Calu3 (cell line): ENCODE measurements around the gene IRF2. TPM values are rescaled to one million over a fixed set of nuclear protein-coding genes. Genes with fewer than 3 reads are reported as not detected.

Source experiments
- BruUV-seq: library from RNA; stranded (reverse); fragments of 400-500 nt; replicated peaks from 2 replicates; lab custom pipeline; 2021; lab: Mats Ljungman, UMichigan
- CTCF ChIA-PET: fragments of 300-600 bp; sonication (Branson Sonifier 250); formaldehyde crosslinking; loops from one replicate; lab custom pipeline; 2022; ENCODE audit warnings: antibody characterized with exemption; lab: Charles Lee
- DNase-seq: peaks from one replicate; pipeline ENCODE4 v3.0.0; 2022
- H3K27ac Mint-ChIP-seq: one replicate; pipeline ENCODE4 v1.8.0; 2022; ENCODE audit warnings: mixed read lengths; ENCODE audit not compliant: unreplicated experiment
- H3K27me3 Mint-ChIP-seq: one replicate; pipeline ENCODE4 v1.8.0; 2022; ENCODE audit warnings: mixed read lengths; ENCODE audit not compliant: unreplicated experiment
- H3K36me3 Mint-ChIP-seq: one replicate; pipeline ENCODE4 v1.8.0; 2022; ENCODE audit warnings: mild to moderate bottlenecking, moderate library complexity, mixed read lengths; ENCODE audit not compliant: insufficient read depth, unreplicated experiment
- H3K4me1 Mint-ChIP-seq: one replicate; pipeline ENCODE4 v1.8.0; 2022; ENCODE audit warnings: mild to moderate bottlenecking, low read depth, mixed read lengths; ENCODE audit not compliant: unreplicated experiment
- H3K4me3 Mint-ChIP-seq: one replicate; pipeline ENCODE4 v1.8.0; 2022; ENCODE audit warnings: mild to moderate bottlenecking, low read depth, moderate library complexity, mixed read lengths; ENCODE audit not compliant: unreplicated experiment
- H3K9me3 Mint-ChIP-seq: one replicate; pipeline ENCODE4 v1.8.0; 2022; ENCODE audit warnings: low read depth, mixed read lengths; ENCODE audit not compliant: unreplicated experiment
- intact Hi-C: fragments of 100-400 bp; cut with micrococcal nuclease; formaldehyde crosslinking; loops from one replicate; pipeline ENCODE4 v1.10.0; 2022; ENCODE audit not compliant: unreplicated experiment
- total RNA-seq: library from RNA; stranded (reverse); gene quantifications from 2 replicates; pipeline ENCODE4 v1.2.3, GENCODE V29; 2022
- TF ChIP-seq, protein P1 (sequence below): fragments of 200-600 bp; IDR thresholded peaks from one replicate; pipeline ENCODE4 v1.8.0; 2022; ENCODE audit warnings: antibody characterized with exemption; ENCODE audit not compliant: unreplicated experiment

The IRF2 gene
- total RNA-seq, 1 experiment from 2014 or later: 27.3 TPM

- no peak for DNase-seq
- TF ChIP-seq, protein P1, sequence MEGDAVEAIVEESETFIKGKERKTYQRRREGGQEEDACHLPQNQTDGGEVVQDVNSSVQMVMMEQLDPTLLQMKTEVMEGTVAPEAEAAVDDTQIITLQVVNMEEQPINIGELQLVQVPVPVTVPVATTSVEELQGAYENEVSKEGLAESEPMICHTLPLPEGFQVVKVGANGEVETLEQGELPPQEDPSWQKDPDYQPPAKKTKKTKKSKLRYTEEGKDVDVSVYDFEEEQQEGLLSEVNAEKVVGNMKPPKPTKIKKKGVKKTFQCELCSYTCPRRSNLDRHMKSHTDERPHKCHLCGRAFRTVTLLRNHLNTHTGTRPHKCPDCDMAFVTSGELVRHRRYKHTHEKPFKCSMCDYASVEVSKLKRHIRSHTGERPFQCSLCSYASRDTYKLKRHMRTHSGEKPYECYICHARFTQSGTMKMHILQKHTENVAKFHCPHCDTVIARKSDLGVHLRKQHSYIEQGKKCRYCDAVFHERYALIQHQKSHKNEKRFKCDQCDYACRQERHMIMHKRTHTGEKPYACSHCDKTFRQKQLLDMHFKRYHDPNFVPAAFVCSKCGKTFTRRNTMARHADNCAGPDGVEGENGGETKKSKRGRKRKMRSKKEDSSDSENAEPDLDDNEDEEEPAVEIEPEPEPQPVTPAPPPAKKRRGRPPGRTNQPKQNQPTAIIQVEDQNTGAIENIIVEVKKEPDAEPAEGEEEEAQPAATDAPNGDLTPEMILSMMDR: no peak
- H3K4me3 Mint-ChIP-seq: no peak overlapping the region
- CTCF ChIA-PET: no interaction called here
- no peak overlapping the region for H3K27ac Mint-ChIP-seq
- no peaks in the 10 kb centered on the region for H3K9me3 Mint-ChIP-seq
- intact Hi-C loops: no loop called here
- H3K4me1 Mint-ChIP-seq: no peaks in the 10 kb centered on the region
- peaks cover 18% of the 10 kb centered on the region for H3K36me3 Mint-ChIP-seq
- no TSS peak for BruUV-seq
- H3K27me3 Mint-ChIP-seq: no peaks in the 10 kb centered on the region
These were observed 78.4 kb downstream of the IRF2 start for GRCh38 chr4:184395971-184396391.

- Mint-ChIP-seq H3K4me1 (no peaks in the 10 kb centered on the region), H3K4me3 (no peak overlapping the region), H3K9me3 (no peaks in the 10 kb centered on the region), H3K27me3 (no peaks in the 10 kb centered on the region), H3K36me3 (peaks cover 18% of the 10 kb centered on the region), H3K27ac (no peak overlapping the region)
- intact Hi-C loops: no loop called here
- CTCF ChIA-PET: no interaction called here
- TF ChIP-seq, protein P1: no peak
- no peak for DNase-seq
- BruUV-seq: no TSS peak
These were observed 78.9 kb downstream of the IRF2 start for GRCh38 chr4:184395451-184395917.

GRCh38 chr4:184392748-184393559, 81.4 kb downstream of the IRF2 start:
- Mint-ChIP-seq H3K4me1 (no peaks in the 10 kb centered on the region), H3K27me3 (no peaks in the 10 kb centered on the region), H3K36me3 (peaks cover 34% of the 10 kb centered on the region), H3K27ac (no peak overlapping the region), H3K4me3 (no peak overlapping the region), H3K9me3 (no peaks in the 10 kb centered on the region)
- TF ChIP-seq, protein P1: no peak
- no TSS peak for BruUV-seq
- CTCF ChIA-PET: no interaction called here
- intact Hi-C loops: no loop called here
- no peak for DNase-seq

DNA sequence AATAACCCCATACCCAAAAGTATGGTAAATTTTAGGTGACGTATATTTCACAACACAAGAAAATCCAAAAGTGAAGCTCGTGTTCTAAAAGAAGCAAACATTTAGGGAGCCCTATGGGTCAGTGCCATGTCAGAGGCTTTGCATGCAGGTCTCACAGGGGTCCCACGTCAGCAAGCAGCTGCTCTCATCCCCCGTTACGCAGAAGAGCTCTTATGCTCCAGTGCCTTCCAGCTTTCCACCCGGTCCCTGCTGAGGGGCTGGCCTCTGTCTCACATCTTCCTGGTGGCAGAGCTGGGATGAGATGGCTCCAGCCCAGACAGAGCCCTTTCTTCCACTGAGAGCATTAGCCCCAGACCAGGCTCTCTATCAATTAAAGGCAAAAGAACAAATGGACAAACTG, 82.0 kb downstream of the IRF2 start:
- CTCF ChIA-PET: no interaction called here
- Mint-ChIP-seq H3K4me3 (no peak overlapping the region), H3K9me3 (no peaks in the 10 kb centered on the region), H3K27ac (no peak overlapping the region), H3K36me3 (peaks cover 39% of the 10 kb centered on the region), H3K27me3 (no peaks in the 10 kb centered on the region), H3K4me1 (peaks cover 1% of the 10 kb centered on the region)
- no peak for DNase-seq
- BruUV-seq: no TSS peak
- TF ChIP-seq, protein P1: no peak
- intact Hi-C loops: no loop called here
